SW 1271 (cell line): ENCODE data around the gene RPL10A.

Source experiments
- DNase-seq, 2 experiments: peaks; one replicate each; lab custom pipeline; 2025; lab: John Stamatoyannopoulos, UW

RPL10A gene

DNA sequence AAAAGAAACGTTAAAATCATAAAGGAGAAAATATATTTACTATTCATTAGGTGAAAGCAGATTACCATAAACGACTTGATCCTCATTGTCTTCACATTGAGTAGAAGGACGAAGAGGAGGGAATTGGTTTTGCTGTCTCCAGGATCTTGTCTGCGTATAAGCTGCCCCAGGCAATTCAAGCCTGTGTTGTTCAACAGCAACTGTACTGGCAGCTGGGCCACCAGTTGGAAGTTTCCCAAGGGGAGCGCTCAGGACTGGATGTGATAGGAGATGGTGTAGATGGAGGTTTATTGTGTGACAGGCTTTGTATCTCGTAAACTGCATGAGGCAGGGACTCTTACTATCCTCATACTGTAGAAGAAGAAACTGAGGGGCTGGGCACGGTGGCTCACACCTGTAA, 20.0 kb upstream of the RPL10A start:
- DNase-seq = no peak

GRCh38 chr6:35449287-35449881, 18.8 kb upstream of the RPL10A start:
- DNase-seq = peak in 1 of 2 experiments; percentile 86

GRCh38 chr6:35451354-35452182, 16.6 kb upstream of the RPL10A start:
- DNase-seq = no peak

DNA sequence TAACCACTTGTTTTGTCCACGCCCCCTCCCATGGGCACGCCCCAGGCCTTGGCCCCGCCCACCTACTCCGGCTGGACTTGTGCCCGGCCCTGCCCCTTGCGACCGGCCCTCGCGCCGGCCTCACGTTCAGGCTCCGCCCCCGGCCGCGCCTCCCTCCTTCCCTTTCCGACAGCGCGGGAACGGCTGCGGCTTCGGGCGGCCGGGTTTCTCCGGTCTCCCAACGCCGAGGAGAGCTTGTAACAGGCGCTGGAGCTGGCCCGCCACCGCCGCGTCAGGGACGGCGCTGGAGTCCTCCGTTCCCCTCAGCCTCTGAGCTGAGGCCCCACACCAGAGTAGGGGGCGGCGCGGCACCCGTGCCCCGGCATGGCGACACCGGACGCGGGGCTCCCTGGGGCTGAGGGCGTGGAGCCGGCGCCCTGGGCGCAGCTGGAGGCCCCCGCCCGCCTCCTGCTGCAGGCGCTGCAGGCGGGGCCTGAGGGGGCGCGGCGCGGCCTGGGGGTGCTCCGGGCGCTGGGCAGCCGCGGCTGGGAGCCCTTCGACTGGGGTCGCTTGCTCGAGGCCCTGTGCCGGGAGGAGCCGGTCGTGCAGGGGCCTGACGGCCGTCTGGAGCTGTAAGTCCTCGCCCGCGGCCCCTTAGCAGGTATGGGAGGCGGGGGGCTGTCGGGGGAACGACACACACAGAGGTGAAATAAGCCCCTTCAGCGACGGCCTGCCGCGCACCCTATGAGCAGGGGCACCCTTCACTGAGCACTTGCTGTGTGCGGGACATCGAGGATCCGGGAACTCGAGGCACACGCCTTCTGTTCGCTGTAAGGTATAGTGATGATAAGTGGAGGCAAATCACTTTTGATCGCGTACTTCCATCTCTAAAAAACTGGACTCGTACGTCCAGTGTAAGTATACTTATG, 15.8 kb upstream of the RPL10A start, which contains the start of gene FANCE:
Gene FANCE (plus strand): TSS at position 156 of the 908 bp plus-strand sequence. CDS start 208 bp downstream, at position 364.
- peak; percentile 48 to 81 for DNase-seq

DNA sequence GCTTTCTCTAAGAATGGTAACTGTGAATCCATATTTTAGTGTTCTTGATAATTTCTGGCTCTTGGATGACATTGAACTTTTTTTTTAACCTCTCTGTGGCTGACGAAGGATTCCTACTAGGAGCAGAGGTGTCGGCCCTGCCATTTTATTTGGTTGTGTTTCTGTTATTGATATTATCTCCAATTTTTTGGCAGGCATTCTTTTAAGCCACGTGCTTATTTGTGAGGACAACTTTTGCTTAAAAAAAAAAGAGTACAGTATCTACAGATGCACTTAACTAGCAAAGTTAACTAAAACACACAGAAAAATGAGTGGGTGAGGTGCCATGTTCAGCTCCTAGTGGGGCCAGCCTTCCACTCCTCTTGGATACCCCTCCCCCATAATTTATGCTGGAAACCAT, 15.0 kb upstream of the RPL10A start:
- DNase-seq = no peak

GRCh38 chr6:35454391-35455110, 13.7 kb upstream of the RPL10A start:
- DNase-seq = no peak

GRCh38 chr6:35457907-35458306, 10.3 kb upstream of the RPL10A start:
- no peak for DNase-seq

DNA sequence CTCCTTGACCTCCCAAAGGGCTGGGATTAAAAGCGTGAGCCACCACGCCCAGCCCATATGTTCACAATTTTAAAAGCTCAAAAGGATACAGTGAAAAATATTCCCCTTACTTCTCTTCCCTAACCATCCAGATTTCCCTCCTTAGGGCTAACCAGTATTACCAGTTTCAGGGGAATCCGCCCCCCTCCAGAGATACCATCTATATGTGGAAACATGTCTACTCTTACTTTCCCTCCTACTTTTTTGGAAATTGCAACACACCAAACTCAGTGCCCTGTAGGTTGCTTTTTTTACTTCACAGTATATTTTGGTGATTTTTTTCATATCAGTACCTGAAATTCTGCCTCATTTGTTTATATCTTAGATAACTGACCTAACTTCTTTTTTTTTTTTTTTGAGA, 6.9 kb upstream of the RPL10A start:
- no peak for DNase-seq

DNA sequence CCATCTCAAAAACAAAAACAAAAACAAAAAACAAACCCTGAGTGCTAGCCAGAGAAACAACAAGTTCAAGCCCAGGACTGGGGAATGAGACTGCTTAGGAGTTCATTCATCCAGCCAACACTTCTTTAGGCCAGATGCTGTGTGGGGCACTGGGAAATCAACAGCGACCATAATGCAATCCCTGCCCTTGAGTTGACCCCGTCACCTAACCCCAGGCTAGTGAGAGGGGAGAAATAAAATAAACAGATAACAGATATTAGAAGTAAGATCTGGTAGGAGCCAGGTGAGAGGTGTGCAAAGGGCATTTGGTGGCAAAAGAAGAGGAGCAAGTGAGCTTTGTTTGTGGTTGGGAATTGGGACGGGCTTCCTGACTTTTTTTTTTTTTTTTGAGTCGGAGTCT, 4.9 kb upstream of the RPL10A start:
- DNase-seq = no peak

GRCh38 chr6:35465646-35466045, 2.6 kb upstream of the RPL10A start:
- no peak for DNase-seq

GRCh38 chr6:35468980-35469750, 964 bp downstream of the RPL10A start:
- DNase-seq = no peak

- peak in 1 of 2 experiments; percentile 28 for DNase-seq
These were observed 1.8 kb downstream of the RPL10A start for GRCh38 chr6:35469751-35470662.

GRCh38 chr6:35470663-35471120, 2.5 kb downstream of the RPL10A start:
- no peak for DNase-seq

GRCh38 chr6:35471836-35472345, 3.7 kb downstream of the RPL10A start:
- no peak for DNase-seq

DNA sequence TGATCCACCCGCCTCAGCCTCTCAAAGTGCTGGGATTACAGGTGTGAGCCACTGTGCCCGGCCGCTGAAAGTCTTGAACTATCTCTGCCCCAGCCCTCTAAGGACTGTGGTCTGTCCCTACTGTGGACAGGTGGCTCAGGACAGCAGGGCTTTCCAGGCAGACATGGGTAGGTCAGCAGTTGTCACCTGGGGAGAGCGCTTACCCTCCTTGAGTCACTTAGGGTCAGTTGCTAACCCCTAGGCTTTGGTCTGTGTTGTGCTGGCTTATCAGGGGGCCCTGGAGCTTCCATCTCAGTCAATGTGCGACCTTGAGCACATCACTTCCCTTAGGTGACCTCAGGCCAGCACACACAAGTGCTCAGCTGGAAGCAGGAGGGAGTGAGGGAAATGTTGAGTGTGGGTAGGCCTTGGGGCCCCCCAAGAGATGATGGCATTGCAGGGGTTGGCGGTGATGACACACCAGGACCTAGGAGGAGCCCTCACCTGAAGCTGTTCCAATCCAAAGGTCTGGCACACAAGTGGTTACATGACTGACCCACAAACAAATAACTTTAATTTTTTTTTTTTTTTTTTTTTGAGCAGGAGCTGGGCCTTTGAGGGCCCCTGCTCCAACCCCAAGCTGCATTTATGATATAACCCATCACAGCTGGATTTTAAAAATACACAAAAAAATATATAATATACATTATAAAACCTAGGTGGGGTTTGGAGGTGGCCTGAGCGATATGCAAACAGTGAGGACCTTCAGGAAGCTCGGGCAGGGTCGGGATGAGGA, 5.1 kb downstream of the RPL10A start:
- DNase-seq = no peak

- no peak for DNase-seq
These were observed 5.6 kb downstream of the RPL10A start for GRCh38 chr6:35473850-35474130.

GRCh38 chr6:35474131-35474941, 6.1 kb downstream of the RPL10A start:
- DNase-seq = no peak

DNA sequence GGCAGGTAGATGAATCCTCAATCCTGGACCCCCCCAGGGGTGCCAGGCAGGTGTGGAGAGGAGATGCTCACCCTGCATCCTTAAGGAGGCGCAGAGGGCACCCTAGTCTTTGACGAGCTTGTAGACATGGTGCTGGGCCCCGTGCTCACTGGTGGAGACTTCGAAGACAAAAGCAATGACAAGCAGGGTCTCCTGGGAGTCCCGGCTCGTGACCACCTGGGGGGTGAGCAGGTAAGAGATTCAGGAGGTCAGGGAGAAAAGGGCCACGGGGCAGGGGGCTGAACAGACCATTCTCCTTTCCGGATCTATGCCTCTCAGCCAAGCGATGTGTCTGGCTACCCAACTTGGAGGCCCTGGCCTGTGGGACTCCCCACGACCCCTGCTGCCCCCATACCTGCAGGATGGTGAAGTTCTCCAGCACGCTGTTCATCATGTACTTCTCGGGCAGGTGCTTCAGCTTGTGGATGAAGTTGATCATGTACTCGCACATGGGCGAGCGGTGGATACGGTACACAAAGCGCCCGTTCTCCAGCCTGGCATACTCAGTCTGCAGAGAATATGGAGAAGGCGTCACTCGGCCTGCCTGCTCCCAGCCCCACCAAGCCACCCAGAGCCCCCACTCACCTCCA, 6.9 kb downstream of the RPL10A start:
- DNase-seq = no peak
